Epithelial cell of umbilical artery (primary cell): Measurements from ENCODE around the gene SCAMP3. TPM values are rescaled to one million over a fixed set of nuclear protein-coding genes. Genes with fewer than 3 reads are reported as not detected.

Experiments used
- total RNA-seq: library from RNA; depleted of rRNA; stranded (reverse); fragments of >200 nt; gene quantifications from 2 replicates; pipeline ENCODE4 v1.2.3, GENCODE V29; 2014

Gene SCAMP3
- total RNA-seq = 22.3 and 29.2 TPM in 2 replicates

DNA sequence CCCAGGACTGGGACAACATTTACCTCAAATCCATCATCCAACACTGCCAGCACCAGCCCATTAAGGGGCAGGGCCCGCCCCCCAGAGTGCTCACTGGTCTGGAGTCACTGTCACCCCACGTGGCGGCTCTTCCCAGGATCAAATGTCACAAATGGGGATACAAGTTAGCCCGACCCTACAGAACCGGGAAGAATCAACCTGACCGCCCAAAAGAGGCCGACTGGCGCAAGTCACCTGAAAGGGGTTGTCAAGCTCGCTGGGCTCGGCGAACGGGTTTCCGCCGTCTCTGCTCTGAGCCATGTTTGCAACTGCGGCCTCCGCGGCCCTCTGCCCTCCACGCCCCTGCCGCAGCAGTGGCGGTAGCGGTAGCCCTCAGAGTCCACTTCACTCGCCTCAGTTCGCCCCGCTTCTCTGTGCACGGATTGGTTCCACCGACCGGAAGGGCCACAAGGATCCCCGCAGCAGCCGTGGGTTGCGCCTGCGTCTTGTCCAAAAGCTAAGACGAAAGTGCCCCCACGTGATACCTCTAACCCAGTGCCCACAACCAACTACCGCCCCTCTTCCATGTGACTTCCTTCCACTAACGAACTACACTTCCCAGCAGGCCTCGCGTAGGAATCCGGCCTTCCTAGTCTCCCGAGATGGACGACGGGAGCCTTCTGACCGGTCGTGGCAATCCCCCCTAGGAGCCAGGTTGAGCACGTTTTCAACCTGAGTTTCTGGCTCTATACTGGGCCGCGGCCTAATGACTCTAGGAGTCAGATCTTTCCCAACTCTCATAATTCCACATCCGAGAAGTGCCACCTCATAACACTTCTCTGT lies at the start of gene SCAMP3:
Gene SCAMP3, minus strand, starts transcription at position 509 of the 822 bp plus-strand sequence. Its CDS starts 209 bp downstream, at position 300.

DNA sequence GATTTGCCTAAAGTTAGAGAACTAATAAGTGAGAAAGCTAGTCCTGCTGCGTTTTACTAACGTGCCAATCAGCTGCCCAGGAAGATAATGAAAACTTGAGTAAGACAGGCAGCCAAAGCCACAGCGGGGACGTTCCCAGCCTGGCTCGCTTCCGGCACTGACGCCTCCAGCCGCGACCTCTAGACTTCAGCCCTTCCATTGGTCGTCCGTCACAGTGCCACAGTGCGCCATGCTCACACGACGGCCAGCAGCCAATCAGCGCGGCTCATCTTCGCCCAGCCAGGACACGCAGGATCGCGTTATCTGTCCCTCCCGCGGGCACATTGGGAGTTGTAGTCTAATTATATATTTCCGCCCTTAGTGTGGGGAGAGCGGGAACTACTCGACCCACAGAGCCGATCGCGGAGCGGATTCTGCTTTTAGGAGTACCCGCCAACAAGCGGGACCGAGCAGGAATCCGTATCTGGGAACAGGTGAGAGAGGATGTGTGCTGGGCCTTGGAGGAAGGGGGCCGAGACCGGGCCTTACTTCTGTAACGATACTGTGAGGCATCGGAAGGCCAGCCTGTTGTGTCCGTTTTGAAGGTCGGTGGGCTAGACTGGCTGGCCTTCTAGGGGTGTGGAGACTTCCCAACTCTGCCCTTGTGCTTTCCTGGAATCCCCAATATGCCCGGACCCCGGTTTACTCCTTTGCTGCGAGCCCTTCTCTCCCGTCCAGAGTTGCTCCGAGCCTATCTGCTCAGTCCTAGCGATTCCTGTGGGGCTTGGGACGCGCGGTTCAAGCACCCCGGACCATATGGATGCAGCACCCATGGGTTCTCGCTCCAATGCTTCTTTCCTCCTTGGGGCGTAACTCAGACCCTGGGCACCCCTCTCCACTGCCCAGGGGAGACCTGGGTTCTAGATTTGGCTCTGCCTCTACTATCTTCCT lies 46.6 kb upstream of the SCAMP3 start, which contains the start of gene FDPS:
Gene FDPS, plus strand, starts transcription at position 374 of the 930 bp plus-strand sequence. CDS start 924 bp downstream, outside the sequence.

DNA sequence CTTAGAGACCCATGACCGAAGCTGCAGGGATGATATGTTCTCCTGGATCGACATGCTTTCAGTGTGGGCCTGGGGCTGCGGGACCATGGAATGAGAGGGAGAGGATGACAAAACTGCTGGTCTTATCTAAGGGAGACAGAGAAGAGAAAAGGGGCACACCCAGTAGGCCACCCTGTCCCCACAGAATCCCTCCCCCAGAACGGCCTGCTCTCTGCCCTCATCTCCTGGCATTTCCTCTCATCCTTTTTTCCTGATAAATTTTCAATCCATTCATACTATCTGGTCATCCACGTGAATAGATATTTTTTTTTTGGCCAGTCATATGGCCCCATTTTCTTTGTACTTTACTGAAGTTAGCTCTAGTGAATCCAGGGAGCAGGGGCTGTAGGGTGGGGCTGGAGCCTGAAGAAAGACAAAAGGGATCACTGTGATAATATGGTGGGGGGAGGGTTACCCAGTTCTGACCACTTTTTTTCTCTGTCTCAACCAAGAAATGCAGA lies 39.2 kb upstream of the SCAMP3 start, which contains the start of gene PKLR:
Gene PKLR, minus strand, starts transcription at position 97 of the 500 bp plus-strand sequence. Its CDS starts 43 bp downstream, at position 54.

DNA sequence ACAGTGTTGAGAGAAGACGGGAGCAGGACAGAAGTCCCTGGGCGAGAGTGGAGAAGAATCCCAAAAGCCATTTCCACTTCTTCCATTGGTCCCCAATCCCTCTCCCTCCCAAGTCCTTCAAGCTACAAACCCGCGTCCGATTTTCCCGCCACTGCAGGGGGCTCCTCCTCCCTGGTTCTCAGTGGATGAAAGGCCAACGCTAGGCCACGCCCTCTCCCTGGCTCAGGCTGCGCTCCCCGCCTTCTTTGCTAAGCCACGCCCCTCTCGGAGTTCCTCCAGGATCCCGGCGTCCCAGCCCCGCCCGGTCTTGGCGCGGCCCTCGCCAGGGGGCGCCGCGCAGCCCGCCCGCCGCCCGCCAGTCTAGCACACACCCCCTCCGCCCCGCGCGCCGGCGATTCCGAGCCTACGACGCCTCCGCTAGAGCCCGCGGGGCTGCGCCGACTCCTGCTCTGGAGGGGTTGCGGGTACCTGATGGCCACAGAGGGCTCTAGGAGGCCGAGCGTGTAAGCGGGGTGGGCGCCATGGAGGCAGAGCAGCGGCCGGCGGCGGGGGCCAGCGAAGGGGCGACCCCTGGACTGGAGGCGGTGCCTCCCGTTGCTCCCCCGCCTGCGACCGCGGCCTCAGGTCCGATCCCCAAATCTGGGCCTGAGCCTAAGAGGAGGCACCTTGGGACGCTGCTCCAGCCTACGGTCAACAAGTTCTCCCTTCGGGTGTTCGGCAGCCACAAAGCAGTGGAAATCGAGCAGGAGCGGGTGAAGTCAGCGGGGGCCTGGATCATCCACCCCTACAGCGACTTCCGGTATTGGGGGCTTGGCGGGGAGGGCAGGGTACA lies 15.1 kb upstream of the SCAMP3 start, which contains the start of gene HCN3:
Gene HCN3, plus strand, starts transcription at position 394 of the 832 bp plus-strand sequence. Its CDS starts 128 bp downstream, at position 522.

DNA sequence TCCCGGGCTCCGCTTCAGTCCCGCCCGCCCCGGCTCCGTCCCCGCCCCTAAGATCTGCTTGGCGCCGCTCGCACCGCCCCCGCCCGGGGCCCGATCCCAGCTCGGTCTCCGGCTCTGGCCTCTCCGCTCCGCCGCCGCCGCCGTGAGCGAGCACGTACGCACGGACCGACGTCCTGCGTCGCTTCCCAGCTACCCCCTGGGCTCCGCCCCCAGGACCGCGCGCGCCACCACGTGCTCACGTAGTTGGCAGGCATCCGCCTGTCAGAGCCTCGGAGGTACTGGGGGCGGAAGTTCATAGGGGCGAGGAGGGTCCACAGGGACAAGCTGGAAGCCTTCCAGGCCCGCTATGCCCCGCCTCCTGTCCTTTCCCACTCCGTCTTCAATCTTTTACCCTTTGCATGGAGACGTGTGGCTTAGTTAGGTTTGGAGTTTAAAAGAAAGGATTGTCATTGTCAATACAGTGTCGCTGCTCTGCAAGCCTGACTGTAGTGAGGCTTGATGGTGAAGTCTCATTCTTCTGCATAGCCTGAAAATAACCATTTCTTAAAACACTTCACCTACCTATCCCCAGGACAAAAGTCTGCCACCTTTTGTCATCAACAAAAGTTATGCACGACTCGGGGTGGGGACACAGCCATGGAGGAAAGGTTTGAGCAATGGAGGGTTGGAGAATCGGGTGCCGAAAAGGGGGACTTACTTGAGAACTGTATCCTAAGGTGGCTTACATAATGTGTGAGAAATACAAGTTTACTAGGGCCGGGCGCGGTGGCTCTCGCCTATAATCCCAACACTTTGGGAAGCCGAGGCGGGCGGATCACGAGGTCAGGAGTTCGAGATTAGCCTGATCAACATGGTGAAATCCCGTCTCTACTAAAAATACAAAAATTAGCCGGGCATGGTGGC lies 11.4 kb upstream of the SCAMP3 start, which contains the start of gene CLK2:
Gene CLK2, minus strand, starts transcription at position 162 of the 903 bp plus-strand sequence. CDS start 2,527 bp downstream, outside the sequence.

DNA sequence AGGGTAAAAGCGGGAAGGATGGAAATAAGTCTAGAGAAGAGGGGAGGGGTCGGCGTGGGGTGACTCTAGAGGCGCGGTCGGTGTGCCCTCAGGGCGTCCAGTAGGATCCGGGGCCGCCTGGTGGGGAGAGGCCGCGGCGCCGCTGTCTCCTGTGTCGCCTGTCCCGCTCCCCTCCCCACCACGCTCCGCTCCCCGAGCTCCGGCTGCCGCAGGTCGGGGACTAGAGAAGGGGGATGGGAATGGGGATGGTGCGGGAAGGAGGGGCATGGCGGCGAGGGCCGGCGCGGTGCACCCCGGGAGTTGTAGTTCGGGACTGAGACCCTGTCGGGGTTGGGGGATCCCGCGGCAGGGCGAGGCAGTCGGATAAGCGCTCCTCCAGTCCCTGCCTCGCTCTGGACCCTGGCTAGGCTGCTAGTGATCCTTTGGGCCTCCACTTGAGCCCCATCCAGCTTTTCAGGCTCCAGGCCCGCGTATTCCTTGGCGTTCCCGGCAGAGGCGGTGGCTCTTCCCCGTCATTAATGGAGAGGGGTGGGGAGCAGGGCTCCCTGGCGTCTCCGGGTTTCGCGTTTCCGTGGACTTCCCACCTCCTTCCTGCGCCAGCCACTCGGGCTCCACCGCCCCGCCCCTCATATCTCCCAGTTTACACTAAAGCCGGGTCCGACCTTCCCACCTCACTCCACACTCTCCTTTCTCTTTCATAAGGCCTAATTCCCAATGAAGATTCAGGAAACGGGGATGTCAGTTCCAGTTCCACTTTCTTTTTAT lies 6.7 kb downstream of the SCAMP3 start, which contains the start of gene ENTREP3:
Gene ENTREP3, minus strand, starts transcription at position 241 of the 765 bp plus-strand sequence. CDS start 606 bp downstream, outside the sequence.

DNA sequence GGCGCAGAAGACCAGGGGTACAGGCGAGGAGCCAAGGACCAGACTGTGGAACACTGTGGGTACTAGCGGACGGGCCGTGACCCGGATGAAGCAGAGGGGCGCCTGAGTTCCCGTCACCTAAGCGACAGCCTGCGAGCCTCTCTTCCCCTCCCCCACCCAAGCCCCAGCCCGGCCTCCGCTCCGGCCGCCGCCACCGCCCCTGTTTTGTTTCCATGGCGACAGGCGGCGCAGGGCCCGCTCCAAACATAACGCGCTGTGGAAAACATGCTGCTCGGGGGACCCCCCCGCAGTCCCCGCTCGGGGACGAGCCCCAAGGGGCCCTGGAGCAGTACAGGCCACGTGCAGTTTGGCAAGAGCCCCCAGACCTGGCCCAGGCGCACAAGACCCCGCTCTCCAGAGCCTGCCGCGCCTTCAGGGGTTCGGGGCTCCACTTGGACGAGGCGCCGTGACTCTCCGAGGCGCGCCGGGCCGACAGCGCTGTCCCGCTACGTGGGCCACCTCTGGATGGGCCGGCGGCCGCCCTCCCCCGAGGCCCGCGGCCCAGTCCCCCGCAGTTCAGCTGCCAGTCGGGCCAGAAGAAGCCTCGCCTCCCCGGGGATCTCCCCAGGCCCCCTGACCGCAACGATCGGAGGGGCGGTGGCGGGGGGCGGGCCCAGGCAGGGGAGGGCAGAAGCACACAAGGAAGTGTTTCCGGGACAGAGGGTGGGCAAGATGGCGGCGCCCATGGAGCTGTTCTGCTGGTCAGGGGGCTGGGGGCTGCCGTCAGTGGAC lies 53.4 kb downstream of the SCAMP3 start, which contains the start of gene MTX1:
Gene MTX1, plus strand, starts transcription at position 155 of the 771 bp plus-strand sequence. Its CDS starts 110 bp downstream, at position 265.

GRCh38 chr1:155207806-155208540 lies 54.2 kb downstream of the SCAMP3 start, which contains the start of gene THBS3:
Gene THBS3 (minus strand): TSS chr1:155207897. CDS start chr1:155207876, 21 bp downstream.

Other genes with a start within 250 kb of the SCAMP3 start
- gene DCST2, start 228.6 kb downstream of the SCAMP3 start, total RNA-seq = not detected in 2 replicates
- gene DCST1, start 228.5 kb downstream of the SCAMP3 start, total RNA-seq = not detected in 2 replicates
- gene ADAM15, start 211.0 kb downstream of the SCAMP3 start, total RNA-seq = 161 and 165 TPM in 2 replicates
- 8.8 and 9.7 TPM in 2 replicates for gene EFNA4, start 198.6 kb downstream of the SCAMP3 start, total RNA-seq
- gene EFNA3, start 183.5 kb downstream of the SCAMP3 start, total RNA-seq = 0.76 and 0.97 TPM in 2 replicates
- gene EFNA1, start 134.5 kb downstream of the SCAMP3 start, total RNA-seq = 57.0 and 96.1 TPM in 2 replicates
- gene SLC50A1, start 126.5 kb downstream of the SCAMP3 start, total RNA-seq = 33.8 and 45.1 TPM in 2 replicates
- 24.2 and 50.0 TPM in 2 replicates for gene DPM3, start 121.8 kb downstream of the SCAMP3 start, total RNA-seq
- 61.1 and 119 TPM in 2 replicates for gene KRTCAP2, start 89.1 kb downstream of the SCAMP3 start, total RNA-seq
- 3.5 and 3.9 TPM in 2 replicates for gene TRIM46, start 88.5 kb downstream of the SCAMP3 start, total RNA-seq
- gene THBS3, start 54.5 kb downstream of the SCAMP3 start, total RNA-seq = 8.2 and 12.3 TPM in 2 replicates
- 58.1 and 85.8 TPM in 2 replicates for gene MTX1, start 53.7 kb downstream of the SCAMP3 start, total RNA-seq
- gene ENTREP3, start 6.9 kb downstream of the SCAMP3 start, total RNA-seq = 4.5 and 5.2 TPM in 2 replicates
- 14.3 and 21.7 TPM in 2 replicates for gene CLK2, start 11.1 kb upstream of the SCAMP3 start, total RNA-seq
- gene HCN3, start 15.1 kb upstream of the SCAMP3 start, total RNA-seq = 0.30 and 0.32 TPM in 2 replicates
- not detected in 2 replicates for gene PKLR, start 39.1 kb upstream of the SCAMP3 start, total RNA-seq
- gene FDPS, start 46.5 kb upstream of the SCAMP3 start, total RNA-seq = 529 and 554 TPM in 2 replicates
- 8.8 and 14.9 TPM in 2 replicates for gene RUSC1, start 58.5 kb upstream of the SCAMP3 start, total RNA-seq